A673 (cell line): ENCODE results near the gene SMIM31. TPM values are rescaled to one million over a fixed set of nuclear protein-coding genes. Genes with fewer than 3 reads are reported as not detected.

Source experiments
- BruUV-seq: library from RNA; stranded (reverse); fragments of 400-500 nt; replicated peaks from 2 replicates; lab custom pipeline; 2021; lab: Mats Ljungman, UMichigan
- CTCF ChIA-PET: fragments of 300-600 bp; sonication (Branson Sonifier 250); formaldehyde crosslinking; loops from one replicate; lab custom pipeline; 2022; ENCODE audit warnings: antibody characterized with exemption; lab: Charles Lee
- POLR2A ChIA-PET: fragments of 300-600 bp; sonication (Branson Sonifier 250); formaldehyde crosslinking; loops from one replicate; lab custom pipeline; 2022; ENCODE audit warnings: antibody characterized with exemption; ENCODE audit not compliant: low non-redundant PET; lab: Charles Lee
- DNase-seq: peaks from one replicate; pipeline ENCODE4 v3.0.0-alpha.2; 2015; ENCODE audit warnings: low spot score
- H3K27ac ChIP-seq: fragments of 200-600 bp; sonication (generic); 2 replicates; pipeline ENCODE4 v1.5.1; 2016; ENCODE audit warnings: mixed run types, low read depth, mild to moderate bottlenecking, mixed read lengths, antibody characterized with exemption, low read length; ENCODE audit not compliant: poor library complexity, severe bottlenecking
- H3K27me3 ChIP-seq: fragments of 200-600 bp; sonication (generic); replicated peaks from 2 replicates; pipeline ENCODE4 v1.6.1; 2017; ENCODE audit warnings: mixed run types, low read depth, mild to moderate bottlenecking, mixed read lengths, antibody characterized with exemption, low read length; ENCODE audit not compliant: insufficient read depth, poor library complexity
- H3K36me3 ChIP-seq: fragments of 200-600 bp; sonication (generic); 2 replicates; pipeline ENCODE4 v1.6.1; 2016; ENCODE audit warnings: mixed run types, mild to moderate bottlenecking, mixed read lengths, antibody characterized with exemption, low read length; ENCODE audit not compliant: insufficient read depth, poor library complexity, severe bottlenecking
- H3K4me1 ChIP-seq: fragments of 200-600 bp; sonication (generic); 2 replicates; pipeline ENCODE4 v1.6.1; 2017; ENCODE audit warnings: mixed run types, mild to moderate bottlenecking, mixed read lengths, antibody characterized with exemption, low read length; ENCODE audit not compliant: insufficient read depth, poor library complexity, severe bottlenecking
- H3K4me3 ChIP-seq: fragments of 200-600 bp; sonication (generic); 2 replicates; pipeline ENCODE4 v1.5.1; 2016; ENCODE audit warnings: low read depth, mixed run types, mild to moderate bottlenecking, mixed read lengths, low read length; ENCODE audit not compliant: poor library complexity, severe bottlenecking
- H3K9me3 ChIP-seq: fragments of 200-600 bp; sonication (generic); 2 replicates; pipeline ENCODE4 v1.6.1; 2016; ENCODE audit warnings: mixed run types, low read depth, mild to moderate bottlenecking, mixed read lengths, antibody characterized with exemption, low read length; ENCODE audit not compliant: poor library complexity, severe bottlenecking
- CTCF ChIP-seq: fragments of 300-800, 200-600 bp; sonication (generic); conservative IDR thresholded peaks from 2 replicates; pipeline ENCODE4 v1.5.1; 2017; ENCODE audit warnings: low read depth, mild to moderate bottlenecking, antibody characterized with exemption, low read length, moderate library complexity, mixed read lengths
- EZH2 ChIP-seq: fragments of 200-600 bp; sonication (generic); IDR thresholded peaks from 2 replicates; pipeline ENCODE4 v1.6.1; 2017; ENCODE audit warnings: borderline replicate concordance, low read depth, mild to moderate bottlenecking, mixed read lengths, antibody characterized with exemption, low read length; ENCODE audit not compliant: poor library complexity, severe bottlenecking
- intact Hi-C: fragments of 100-400 bp; cut with micrococcal nuclease; formaldehyde crosslinking; loops from one replicate; pipeline ENCODE4 v1.10.0; 2022; ENCODE audit not compliant: unreplicated experiment
- total RNA-seq: library from RNA; stranded (reverse); gene quantifications from 2 replicates; pipeline ENCODE4 v1.2.3, GENCODE V29; 2021

The SMIM31 gene
- total RNA-seq, 1 experiment from 2014 or later: not detected

- ChIA-PET CTCF (no interaction called here), POLR2A (no interaction called here)
- H3K4me3 ChIP-seq: no peak overlapping the region
- DNase-seq: no peak
- BruUV-seq: no TSS peak
- no peaks in the 10 kb centered on the region for H3K4me1 ChIP-seq
- H3K36me3 ChIP-seq: no peaks in the 10 kb centered on the region
- H3K27ac ChIP-seq: no peak overlapping the region
- no peaks in the 10 kb centered on the region for H3K9me3 ChIP-seq
- TF ChIP-seq EZH2 (no peak), CTCF (no peak)
- intact Hi-C loops: no loop called here
- H3K27me3 ChIP-seq: no peaks in the 10 kb centered on the region
Measured at GRCh38 chr4:164799410-164799809, 45.5 kb downstream of the SMIM31 start.

GRCh38 chr4:164800786-164801185 is 46.9 kb downstream of the SMIM31 start:
- no peak for DNase-seq
- Histone ChIP-seq H3K9me3 (no peaks in the 10 kb centered on the region), H3K27me3 (no peaks in the 10 kb centered on the region), H3K27ac (no peak overlapping the region), H3K36me3 (no peaks in the 10 kb centered on the region), H3K4me1 (no peaks in the 10 kb centered on the region), H3K4me3 (no peak overlapping the region)
- TF ChIP-seq CTCF (no peak), EZH2 (no peak)
- ChIA-PET CTCF (no interaction called here), POLR2A (no interaction called here)
- no TSS peak for BruUV-seq
- intact Hi-C loops: no loop called here

- H3K9me3 ChIP-seq: no peaks in the 10 kb centered on the region
- no peak overlapping the region for H3K27ac ChIP-seq
- no peak for DNase-seq
- no peak for TF ChIP-seq CTCF
- TF ChIP-seq EZH2: no peak
- H3K4me3 ChIP-seq: no peak overlapping the region
- no TSS peak for BruUV-seq
- no peaks in the 10 kb centered on the region for H3K36me3 ChIP-seq
- ChIA-PET CTCF (no interaction called here), POLR2A (no interaction called here)
- intact Hi-C loops: no loop called here
- no peaks in the 10 kb centered on the region for H3K27me3 ChIP-seq
- H3K4me1 ChIP-seq: no peaks in the 10 kb centered on the region
Measured at GRCh38 chr4:164802301-164802901, 48.5 kb downstream of the SMIM31 start.
